OCI-LY1 (cell line): ENCODE data around the gene NRDC.

Source experiments
- EZH2 ChIP-seq: fragments of 200-600 bp; sonication (generic), shearing (Covaris generic); IDR thresholded peaks from 2 replicates; pipeline ENCODE4 v1.8.0; 2017; ENCODE audit warnings: borderline replicate concordance, mixed run types, mild to moderate bottlenecking, antibody characterized with exemption, low read length, moderate library complexity, mixed read lengths
- TF ChIP-seq, protein P1 (sequence below): fragments of 200-600 bp; sonication (generic), shearing (Covaris generic); IDR thresholded peaks from 2 replicates; pipeline ENCODE4 v1.5.1; 2017; ENCODE audit warnings: mild to moderate bottlenecking, antibody characterized with exemption, low read length, moderate library complexity, mixed read lengths

DNA sequence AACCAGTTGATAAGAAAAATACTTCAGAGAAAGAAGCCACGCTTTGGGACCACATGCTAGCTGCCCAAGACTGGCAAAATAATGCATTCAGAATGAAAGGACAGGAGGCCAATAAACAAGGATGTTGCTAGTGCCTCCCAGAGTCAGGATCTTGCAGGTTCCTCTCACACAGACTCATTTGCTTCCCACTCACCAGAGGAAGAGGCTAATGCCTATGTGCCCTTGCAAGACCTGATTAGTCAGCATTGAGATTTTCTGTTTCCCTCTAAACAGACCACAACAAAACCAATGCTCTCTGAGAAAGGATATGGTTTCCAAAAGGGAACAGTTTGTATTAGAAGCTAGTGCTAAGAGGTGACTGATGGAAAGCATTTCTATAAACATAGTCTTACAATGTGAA lies 85.7 kb downstream of the NRDC start:
- TF ChIP-seq, protein P1, sequence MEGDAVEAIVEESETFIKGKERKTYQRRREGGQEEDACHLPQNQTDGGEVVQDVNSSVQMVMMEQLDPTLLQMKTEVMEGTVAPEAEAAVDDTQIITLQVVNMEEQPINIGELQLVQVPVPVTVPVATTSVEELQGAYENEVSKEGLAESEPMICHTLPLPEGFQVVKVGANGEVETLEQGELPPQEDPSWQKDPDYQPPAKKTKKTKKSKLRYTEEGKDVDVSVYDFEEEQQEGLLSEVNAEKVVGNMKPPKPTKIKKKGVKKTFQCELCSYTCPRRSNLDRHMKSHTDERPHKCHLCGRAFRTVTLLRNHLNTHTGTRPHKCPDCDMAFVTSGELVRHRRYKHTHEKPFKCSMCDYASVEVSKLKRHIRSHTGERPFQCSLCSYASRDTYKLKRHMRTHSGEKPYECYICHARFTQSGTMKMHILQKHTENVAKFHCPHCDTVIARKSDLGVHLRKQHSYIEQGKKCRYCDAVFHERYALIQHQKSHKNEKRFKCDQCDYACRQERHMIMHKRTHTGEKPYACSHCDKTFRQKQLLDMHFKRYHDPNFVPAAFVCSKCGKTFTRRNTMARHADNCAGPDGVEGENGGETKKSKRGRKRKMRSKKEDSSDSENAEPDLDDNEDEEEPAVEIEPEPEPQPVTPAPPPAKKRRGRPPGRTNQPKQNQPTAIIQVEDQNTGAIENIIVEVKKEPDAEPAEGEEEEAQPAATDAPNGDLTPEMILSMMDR = no peak
- TF ChIP-seq EZH2 = no peak
